ENCODE results near the gene SHH.

DNA sequence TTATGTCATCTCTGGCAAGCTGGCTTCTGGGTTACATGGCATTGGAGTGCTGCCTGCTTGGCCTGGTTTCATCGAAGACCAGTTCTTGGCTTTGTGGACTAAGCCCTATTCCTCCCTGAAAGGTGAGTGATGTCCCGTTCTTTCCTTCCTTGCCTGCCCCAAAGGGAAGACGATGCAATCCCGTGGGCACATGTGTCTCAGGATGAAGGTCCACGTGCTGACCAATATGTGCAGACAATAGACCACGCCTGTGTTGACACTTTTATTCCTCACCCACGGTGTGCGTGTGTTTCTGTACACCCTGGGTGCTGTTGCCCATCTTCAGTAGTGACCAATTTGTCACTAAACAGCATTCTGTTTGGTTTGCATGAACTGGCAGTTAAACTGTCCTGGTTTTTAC is 28.6 kb upstream of the SHH start:
- TF ChIP-seq, protein P1, sequence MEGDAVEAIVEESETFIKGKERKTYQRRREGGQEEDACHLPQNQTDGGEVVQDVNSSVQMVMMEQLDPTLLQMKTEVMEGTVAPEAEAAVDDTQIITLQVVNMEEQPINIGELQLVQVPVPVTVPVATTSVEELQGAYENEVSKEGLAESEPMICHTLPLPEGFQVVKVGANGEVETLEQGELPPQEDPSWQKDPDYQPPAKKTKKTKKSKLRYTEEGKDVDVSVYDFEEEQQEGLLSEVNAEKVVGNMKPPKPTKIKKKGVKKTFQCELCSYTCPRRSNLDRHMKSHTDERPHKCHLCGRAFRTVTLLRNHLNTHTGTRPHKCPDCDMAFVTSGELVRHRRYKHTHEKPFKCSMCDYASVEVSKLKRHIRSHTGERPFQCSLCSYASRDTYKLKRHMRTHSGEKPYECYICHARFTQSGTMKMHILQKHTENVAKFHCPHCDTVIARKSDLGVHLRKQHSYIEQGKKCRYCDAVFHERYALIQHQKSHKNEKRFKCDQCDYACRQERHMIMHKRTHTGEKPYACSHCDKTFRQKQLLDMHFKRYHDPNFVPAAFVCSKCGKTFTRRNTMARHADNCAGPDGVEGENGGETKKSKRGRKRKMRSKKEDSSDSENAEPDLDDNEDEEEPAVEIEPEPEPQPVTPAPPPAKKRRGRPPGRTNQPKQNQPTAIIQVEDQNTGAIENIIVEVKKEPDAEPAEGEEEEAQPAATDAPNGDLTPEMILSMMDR (IDR thresholded peaks at IDR 0.05; ENCODE audit: low read depth, low read length, poor library complexity, severe bottlenecking) = no peak
- no peak for TF ChIP-seq EZH2phosphoT487 (IDR thresholded peaks at IDR 0.05; ENCODE audit: borderline replicate concordance, low read length)
